Mucosa of gallbladder (tissue), 1 donor: ENCODE data around the gene OASL. TPM values are rescaled to one million over a fixed set of nuclear protein-coding genes. Genes with fewer than 3 reads are reported as not detected.

Experiments used
- total RNA-seq: library from RNA; stranded (reverse); gene quantifications from one replicate; pipeline ENCODE4 v1.2.1, GENCODE V29; 2021
- donor health status: DM: no; HTN: no; CAD: no.

The OASL gene
- total RNA-seq, 1 donor from 2014 or later: 3.1 TPM

Other genes starting within 250 kb of the OASL start
- gene SPPL3, start 134.9 kb downstream of the OASL start, total RNA-seq: 50.7 TPM
- gene HNF1A, start 60.7 kb downstream of the OASL start, total RNA-seq: 12.0 TPM
- gene C12orf43, start 22.8 kb downstream of the OASL start, total RNA-seq: 14.7 TPM
- 7.7 TPM for gene P2RX7, start 93.6 kb upstream of the OASL start, total RNA-seq
- gene P2RX4, start 170.9 kb upstream of the OASL start, total RNA-seq: 66.6 TPM